Renal cortex interstitium (tissue), 11 donors: ENCODE results near the gene GNA14. TPM values are rescaled to one million over a fixed set of nuclear protein-coding genes. Genes with fewer than 3 reads are reported as not detected.
A peak's percentile ranks its signal among the peaks of the same experiment; 100 is the strongest.
"Not testable (repeated sequence)": the region's sequence is repeated elsewhere in the genome, so short reads cannot be mapped to it uniquely, and the experiment has no call there.

Source experiments
- DNase-seq, 11 donors: peaks; one replicate each; pipeline ENCODE4 v3.0.0-alpha.2; 2013; ENCODE audit warnings: low read depth in 9 of 11, low spot score in 4 of 11; ENCODE audit errors: extremely low read depth in 1 of 11
- polyA plus RNA-seq, 3 donors: library from polyadenylated mRNA; unstranded; fragments of 120-200 nt; gene quantifications; one replicate each; pipeline ENCODE4 v1.2.1, GENCODE V29; 2013; ENCODE audit not compliant: insufficient read length in 3 of 3

Gene GNA14
- polyA plus RNA-seq, 3 donors: 12.9 to 18.1 (median 13.7) TPM

DNA sequence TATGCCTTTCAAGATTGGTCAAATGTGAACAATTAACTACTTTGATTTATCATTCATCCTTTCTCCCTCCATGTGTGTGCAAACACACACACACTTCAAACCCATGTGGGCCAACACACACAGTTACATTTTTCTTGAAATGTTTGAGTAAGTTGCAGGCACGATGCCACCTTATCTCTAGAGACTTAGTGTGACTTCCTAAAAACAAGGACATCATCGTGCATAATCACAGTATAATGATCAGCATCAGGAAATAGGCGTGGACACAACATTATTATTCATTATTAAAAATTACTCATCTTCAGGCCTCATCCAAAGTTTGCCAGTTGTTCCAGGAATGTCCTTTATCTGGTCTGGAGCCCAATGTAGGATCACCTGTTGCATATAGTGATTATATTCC is 209.5 kb downstream of the GNA14 start:
- DNase-seq: no peak

DNA sequence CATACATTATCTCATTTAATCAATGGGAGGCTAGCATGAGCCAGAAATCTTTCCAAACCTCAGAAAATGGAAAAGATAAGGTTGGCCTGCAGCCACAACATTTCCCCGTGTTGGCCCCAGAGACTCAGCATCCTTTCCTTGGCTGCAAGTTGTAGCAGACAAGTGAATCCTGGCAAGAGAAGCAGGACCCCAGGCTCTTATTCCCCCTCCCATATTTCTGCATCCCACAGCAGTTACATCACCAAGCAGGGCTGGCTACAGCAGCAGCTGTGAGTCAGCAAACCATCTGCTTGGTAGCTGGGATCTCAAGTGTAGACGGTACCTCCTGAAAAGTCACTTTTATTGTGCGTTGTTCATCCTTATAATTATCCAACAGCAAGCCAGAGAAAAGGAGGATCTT is 212.4 kb downstream of the GNA14 start:
- no peak for DNase-seq

DNA sequence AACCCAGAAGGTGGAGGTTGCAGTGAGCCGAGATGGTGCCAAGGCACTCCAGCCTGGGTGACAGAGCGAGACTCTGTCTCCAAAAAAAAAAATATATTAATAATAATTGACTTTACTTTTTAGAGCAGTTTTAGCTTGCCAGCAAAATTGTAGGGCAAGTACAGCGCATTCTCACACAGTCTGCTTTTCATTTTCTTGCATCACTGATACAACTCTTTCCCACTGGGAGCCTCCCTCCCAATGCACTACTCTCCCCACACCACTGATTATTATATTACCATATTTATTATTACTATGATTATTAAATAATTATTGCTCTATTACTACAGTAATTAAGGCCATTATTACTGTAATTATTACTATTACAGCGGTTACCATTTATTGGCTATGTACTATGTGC is 212.8 kb downstream of the GNA14 start:
- no peak for DNase-seq

DNA sequence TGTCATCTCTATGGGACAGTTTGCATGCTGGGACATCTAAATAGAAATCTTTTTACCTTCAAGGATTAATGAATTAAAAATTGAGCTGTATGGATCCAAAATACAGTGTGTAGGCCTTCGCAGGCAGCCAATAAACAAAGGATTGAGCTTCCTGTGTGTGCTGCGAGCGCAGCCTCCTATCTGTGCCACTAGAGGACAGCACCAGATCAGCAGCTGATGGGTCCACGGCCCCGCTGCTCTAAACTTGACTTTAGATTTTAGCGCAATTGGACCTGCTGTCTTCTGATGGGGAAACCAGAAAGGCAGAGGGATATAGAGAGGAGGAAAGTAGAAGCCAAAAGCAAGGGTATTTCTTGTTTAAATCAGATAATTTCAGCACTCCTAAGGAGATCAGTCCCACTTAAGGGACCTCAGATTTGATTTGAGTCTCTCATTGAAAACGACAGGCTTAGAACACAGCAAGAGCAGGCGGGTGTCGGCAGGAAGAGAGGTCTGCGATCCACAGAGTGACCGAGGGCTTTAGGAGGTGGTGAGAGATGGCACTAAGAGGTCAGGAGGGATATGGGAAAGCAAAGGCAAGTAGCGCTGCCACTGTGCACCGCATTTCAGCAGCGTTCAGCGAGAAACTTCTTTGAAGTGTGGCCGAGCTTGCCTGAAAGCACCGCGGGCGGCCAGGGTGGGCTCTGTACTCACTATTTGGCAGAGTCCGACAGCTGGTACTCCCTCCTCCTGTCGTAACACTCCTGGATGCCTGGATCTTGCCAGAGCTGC is 214.3 kb downstream of the GNA14 start:
- DNase-seq: peak in 10 of 11 donors; percentile 28 to 53 (median 46)

DNA sequence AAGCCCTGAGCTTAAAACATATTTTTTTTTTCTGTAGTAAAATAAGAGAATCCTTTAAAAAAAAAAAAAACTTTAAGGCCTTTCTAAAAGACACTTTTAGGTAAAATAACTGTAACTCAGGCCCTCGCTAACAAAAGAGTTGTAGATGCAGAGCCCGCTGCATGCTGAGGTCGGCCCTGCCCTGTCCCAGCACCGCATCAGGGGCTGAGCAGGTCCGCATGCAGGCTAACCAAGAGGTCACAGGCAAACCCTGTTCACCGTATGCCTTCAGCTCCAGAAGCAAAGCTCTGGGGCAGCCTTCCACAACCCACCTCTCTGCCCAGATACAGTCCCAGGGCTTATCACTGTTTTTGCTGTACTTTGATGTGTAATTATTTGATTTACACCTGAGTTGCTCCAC is 216.1 kb downstream of the GNA14 start:
- no peak for DNase-seq

DNA sequence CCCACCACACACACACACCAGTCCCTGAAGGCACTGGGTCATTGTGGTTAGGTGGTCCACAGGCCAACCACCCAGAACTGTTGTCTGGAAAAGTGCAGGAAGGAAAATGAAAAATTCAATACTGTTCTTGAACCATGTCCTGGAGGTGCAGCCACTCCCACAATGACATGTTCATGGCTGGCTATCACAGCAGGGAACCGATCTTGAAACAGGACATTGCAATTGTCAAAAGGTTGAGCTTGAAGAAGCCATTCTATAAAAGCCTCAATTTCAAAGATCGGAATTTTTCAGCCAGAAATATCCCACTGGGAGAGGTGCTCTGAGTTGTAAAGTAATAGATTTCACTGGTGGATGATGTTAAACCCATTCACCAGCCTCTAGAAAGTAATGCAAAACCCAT is 218.2 kb downstream of the GNA14 start:
- DNase-seq: no peak

DNA sequence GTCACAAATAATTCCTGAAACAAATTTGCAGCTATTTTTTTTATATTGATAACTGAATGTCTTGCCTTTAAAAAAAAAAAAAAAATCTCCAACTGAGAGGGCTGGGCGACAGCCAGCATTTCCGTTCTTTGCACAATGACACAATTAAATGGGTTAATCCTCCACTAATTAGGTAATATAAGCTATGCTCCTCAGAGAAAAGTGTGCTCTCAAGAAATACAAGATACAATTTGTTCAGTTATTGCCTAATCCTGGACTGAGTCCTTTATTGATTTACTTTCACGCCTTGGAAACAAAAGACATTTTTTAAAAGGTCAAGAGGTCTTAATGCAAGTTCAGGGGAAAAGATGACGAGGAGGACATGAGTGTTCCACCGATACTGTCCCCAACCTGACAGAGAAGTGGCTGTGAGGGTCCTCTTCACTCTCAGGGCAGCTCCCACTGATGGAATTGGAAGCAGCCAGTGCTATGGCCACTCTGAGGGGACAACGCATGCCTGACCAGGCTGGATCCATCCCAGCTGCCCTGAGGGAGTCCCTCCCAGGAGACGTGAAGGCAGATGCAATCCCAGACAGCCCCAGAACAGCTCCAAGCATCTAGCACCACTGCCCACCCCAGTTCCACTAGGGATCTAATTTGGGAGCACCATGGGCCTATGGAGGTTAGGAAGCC is 220.7 kb downstream of the GNA14 start:
- no peak for DNase-seq

DNA sequence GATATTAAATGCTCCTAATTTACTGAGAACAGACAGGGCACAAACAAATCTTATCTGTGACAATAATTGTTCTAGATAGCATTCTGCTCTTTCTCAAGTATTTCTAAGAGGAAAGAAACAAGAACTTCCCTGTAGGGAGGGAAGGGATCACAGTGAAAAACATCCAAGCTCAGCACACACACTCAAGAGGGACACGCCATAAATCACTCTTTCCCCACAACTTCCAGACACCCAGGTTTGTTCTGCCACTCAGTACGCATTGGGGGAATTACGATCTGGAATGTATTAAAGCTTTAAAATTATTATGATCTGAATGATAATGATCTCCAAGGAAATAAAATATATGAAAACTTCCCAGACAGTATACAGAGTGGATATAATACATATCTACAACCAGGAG is 221.4 kb downstream of the GNA14 start:
- DNase-seq: no peak

DNA sequence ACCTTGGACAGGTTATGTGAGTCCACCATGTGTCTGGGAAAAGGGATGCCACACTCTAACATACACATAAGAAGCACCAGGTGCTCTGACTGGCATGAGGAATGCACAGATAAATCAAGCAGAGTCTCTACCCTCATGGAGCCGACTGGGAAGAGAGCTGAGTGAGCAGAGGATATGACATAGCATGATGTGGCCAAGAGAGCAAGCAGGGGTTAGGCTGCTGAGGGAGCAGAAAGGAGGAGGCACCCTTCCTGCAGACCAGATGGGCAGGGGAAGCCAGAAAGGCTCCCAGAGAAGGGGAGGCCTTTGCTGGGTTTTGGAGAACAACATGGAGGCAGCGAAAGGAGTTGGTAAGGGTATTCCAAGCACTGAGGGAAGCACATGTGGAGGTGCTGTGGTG is 223.1 kb downstream of the GNA14 start:
- no peak for DNase-seq

DNA sequence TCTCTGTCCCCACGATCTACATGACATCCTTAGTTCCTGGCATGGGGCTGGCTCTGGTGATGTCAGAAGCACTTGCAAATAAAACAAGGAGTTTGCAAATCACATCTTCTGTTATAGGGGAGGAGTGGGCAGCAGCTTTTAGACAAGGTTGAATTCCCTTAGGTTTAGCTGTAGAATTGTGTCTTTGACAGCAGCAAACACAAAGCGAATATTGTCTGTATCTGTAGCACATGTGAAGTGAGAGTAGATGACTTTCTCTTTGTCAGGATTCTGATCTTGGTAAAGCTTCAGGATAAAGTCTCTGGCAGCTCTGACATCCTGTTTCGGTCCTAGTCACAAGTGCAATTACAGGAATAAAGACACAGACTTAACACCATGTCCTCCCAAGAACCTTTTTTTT is 224.3 kb downstream of the GNA14 start:
- no peak for DNase-seq

DNA sequence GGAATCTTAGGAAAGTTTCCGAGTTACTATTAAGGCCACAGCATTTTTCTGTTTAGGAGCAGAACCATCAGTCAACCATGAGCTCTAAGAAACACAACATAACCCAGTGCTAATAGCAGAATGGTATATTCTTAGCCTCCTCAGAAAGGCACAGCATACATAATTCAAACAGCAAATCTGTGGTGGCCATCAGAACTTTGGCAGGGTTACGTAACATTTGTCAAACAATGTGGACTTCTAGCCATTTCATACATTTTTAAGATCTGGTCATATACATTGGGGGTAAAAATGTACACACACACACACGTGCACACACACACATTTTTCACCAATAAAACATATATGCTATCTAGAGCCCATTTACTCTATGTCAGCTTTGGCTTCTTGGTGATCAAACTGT is 225.2 kb downstream of the GNA14 start:
- no peak for DNase-seq

DNA sequence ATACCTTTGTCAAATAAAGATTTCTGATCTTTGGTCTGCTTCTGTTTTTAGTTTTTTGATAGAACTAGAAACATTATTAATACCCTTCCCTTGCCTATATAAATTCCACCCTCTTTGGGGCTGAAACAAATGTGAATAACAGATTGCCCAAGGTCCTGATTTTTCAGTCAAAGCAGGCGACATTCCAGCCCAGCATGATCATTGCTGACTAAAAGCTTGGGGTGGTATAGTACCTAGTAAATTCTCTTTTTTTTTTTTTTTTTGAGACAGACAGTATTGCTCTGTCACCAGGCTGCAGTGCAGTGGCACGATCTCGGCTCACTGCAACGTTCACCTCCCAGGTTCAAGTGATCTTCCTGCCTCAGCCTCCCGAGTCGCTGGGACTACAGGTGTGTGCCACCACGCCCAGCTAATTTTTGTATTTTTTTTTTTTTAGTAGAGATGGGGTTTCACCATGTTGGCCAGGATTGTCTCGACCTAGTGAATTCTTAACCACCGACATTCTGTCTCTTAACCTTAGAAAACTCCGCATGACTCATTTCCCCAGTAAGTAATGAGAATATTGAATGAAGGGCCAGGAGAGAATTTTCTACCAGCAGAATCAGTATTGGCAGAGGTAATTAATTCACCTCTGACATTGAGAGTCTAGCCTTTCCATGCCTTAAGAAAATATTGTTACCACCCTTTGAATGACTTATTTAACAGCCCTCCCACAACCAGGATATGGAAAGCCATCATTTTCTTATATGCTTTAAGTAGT is 226.4 kb downstream of the GNA14 start:
- no peak for DNase-seq

DNA sequence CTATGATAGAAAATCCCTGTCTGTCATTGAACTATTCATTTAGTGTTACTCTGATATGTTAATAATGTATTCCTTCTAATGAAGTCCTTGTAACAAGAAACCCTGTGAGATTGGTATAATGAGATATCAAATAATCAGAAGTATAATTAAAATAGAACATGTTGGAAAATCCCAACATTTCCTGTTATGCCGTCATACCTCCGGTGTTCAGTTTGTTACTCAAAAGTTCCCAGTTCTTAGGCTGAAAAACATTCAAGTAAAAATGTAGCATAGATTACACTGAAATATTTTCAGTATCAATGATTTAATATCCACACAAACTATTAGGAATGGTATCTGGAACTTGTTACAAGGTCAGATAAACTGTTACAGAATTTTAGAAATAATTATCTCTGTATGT is 227.5 kb downstream of the GNA14 start:
- DNase-seq: no peak

DNA sequence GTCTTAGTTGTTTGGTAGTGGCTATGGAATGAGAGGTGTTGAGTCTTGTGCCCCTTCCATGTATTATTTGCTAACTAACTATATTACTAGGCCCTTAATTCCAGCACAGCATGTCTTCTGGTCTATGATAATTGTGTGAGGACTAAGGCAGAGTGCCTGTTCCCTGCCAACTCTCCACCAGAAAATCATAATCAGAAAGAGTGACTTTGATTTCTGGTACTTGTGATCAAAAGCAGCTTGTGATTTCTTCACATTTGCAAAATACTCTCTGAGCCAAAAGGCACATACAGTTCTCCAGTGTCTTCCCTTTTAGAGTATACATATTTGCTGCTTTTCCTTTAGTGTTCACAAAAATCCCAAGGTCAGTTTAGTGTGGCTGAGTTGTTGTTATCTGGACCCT is 229.9 kb downstream of the GNA14 start:
- no peak for DNase-seq

DNA sequence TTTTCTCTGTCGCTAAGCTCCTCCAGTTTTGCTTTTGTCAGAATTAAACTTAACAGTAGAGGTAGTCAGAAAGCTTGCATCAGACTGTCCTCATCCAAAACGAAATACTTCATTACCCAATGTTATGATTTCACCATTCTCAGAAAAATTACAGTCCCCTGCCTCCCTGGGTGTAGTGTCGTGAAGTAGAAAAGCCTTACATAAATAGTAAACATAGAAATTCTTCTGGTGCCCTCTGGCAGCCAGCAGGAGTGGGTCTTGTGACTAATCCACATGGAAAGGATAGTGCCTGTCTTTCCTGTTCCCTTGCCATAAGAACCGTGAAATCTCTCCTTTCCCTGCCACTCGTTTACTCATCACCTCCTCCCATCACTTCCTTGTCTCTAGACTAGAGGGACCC is 230.6 kb downstream of the GNA14 start:
- DNase-seq: no peak

DNA sequence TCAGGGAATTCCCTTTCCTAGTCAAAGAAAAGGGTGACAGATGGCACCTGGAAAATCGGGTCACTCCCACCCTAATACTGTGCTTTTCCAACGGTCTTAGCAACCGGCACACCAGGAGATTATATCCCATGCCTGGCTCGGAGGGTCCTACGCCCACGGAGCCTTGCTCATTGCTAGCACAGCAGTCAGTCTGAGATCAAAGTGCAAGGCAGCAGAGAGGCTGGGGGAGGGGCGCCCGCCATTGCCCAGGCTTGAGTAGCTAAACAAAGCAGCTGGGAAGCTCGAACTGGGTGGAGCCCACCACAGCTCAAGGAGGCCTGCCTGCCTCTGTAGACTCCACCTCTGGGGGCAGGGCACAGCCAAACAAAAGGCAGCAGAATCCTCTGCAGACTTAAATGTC is 239.6 kb downstream of the GNA14 start:
- not testable (repeated sequence) for DNase-seq

DNA sequence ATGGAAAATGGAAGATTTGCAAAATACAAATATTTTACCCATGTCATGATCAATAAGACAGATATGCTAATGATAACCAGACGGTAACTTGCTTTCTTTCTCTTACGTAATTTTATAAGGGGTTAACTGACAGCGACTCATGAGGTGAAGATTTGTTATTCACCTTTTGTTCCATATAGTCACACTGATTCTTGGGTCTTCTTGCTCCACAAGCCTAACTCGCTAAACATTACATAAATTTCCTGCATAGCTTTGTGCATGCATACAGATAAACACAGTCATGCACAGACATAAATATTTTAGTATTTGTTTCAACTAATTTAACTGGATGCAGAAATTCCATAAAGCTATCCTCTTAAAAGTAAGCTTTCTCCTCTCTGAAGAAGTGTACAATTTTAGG is 244.9 kb downstream of the GNA14 start:
- DNase-seq: no peak

DNA sequence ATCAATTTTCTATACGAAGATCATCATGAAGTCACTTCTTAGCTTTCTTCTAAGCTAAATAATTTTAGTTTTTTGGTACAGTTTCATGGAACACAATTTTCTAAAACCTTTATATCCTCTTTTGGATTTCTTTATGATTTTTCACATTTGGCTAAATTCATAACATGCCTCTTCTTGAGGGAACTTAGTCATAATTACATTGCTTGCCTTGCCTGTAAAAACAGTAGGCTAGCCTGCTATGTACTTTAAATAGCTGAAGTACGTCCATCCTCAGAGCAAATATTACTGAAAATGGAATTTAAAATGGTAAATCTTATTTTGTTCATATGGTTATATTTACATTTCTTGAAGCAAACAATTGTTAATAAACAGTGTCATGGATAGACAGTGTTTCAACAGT is 245.8 kb downstream of the GNA14 start:
- DNase-seq: no peak

DNA sequence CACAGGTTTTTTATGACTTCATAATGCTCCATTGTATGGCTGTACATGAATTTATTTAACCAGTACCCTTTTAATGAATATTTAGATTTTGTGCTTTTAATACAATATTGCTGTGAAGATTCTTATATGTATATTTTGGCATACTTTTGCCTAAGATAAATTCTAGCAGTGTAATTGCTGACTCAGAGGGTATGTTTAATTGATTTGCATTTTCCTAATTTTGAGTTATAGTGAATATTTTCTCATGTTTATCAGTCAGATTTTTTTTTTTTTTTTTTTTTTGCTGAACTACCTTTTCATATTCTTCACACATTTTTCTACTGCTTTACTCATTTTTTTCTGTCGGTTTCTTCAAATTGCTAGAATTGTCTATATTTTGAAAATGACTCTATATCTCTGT is 248.2 kb downstream of the GNA14 start:
- DNase-seq: no peak

DNA sequence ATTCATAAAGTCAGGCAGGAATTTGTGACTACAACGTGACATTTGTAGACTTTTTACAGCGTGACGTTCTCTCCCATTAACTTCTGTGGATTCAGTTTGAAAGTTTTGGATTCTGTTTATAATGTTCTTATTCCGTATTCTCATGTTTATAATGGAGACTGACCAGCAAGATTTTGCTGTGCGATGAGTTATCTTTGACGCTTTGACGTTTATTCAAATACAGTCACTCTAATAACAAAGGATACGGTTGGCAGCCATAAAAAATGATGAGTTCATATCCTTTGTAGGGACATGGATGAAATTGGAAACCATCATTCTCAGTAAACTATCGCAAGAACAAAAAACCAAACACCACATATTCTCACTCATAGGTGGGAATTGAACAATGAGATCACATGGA is 249.5 kb downstream of the GNA14 start:
- DNase-seq: not testable (repeated sequence)
